Vagina (tissue), 2 donors: ENCODE measurements around the gene ABCA7. TPM values are rescaled to one million over a fixed set of nuclear protein-coding genes. Genes with fewer than 3 reads are reported as not detected.

Source experiments
- DNase-seq, 2 donors: peaks; one replicate each; pipeline ENCODE4 v3.0.0-alpha.2; 2017; ENCODE audit errors: extremely low spot score in 2 of 2
- H3K27ac ChIP-seq: fragments of 200-600 bp; sonication (generic); one replicate; pipeline ENCODE4 v1.5.1; 2019
- H3K27me3 ChIP-seq: fragments of 200-600 bp; sonication (generic); one replicate; pipeline ENCODE4 v1.5.1; 2019
- H3K36me3 ChIP-seq, 2 donors: fragments of 200-600 bp; sonication (generic); one replicate each; pipeline ENCODE4 v1.5.1; 2017 to 2019
- H3K4me1 ChIP-seq: fragments of 200-600 bp; sonication (generic); one replicate; pipeline ENCODE4 v1.5.1; 2019
- H3K4me3 ChIP-seq, 2 donors: fragments of 200-600 bp; sonication (generic); 1 replicate in 1 of 2; 2 replicates in 1 of 2; pipeline ENCODE4 v1.5.1; 2016 to 2019
- H3K9me3 ChIP-seq: fragments of 200-600 bp; sonication (generic); one replicate; pipeline ENCODE4 v1.5.1; 2019
- POLR2A ChIP-seq, 2 donors: fragments of 450-650 bp; IDR thresholded peaks; one replicate each; pipeline ENCODE4 v1.6.1; 2017; ENCODE audit warnings: antibody characterized with exemption in 2 of 2, mild to moderate bottlenecking in 2 of 2, moderate library complexity in 2 of 2
- POLR2AphosphoS5 ChIP-seq, 2 donors: sonication (generic); formaldehyde crosslinking; IDR thresholded peaks; one replicate each; pipeline ENCODE4 v1.9.0; 2017; ENCODE audit warnings: antibody characterized with exemption in 2 of 2, mild to moderate bottlenecking in 2 of 2, low read depth in 1 of 2; ENCODE audit not compliant: insufficient read depth in 1 of 2
- intact Hi-C: fragments of 100-400 bp; cut with DNase I; formaldehyde crosslinking; loops from one replicate; pipeline ENCODE4 v1.15.1; 2023
- total RNA-seq: library from RNA; depleted of rRNA; stranded (reverse); fragments of >200 nt; gene quantifications from one replicate; pipeline ENCODE4 v1.2.3, GENCODE V29; 2016
- TF ChIP-seq, protein P1 (sequence below), 3 experiments: fragments of 450-650 bp in 2 of 3; fragments of 200-600 bp in 1 of 3; sonication (generic) in 1 of 3; IDR thresholded peaks; one replicate each; pipeline ENCODE4 v1.5.1; 2017 to 2019; ENCODE audit warnings: antibody characterized with exemption in 3 of 3, mild to moderate bottlenecking in 2 of 3, moderate library complexity in 2 of 3

Gene ABCA7
- total RNA-seq, 1 donor from 2014 or later: 29.5 TPM

DNA sequence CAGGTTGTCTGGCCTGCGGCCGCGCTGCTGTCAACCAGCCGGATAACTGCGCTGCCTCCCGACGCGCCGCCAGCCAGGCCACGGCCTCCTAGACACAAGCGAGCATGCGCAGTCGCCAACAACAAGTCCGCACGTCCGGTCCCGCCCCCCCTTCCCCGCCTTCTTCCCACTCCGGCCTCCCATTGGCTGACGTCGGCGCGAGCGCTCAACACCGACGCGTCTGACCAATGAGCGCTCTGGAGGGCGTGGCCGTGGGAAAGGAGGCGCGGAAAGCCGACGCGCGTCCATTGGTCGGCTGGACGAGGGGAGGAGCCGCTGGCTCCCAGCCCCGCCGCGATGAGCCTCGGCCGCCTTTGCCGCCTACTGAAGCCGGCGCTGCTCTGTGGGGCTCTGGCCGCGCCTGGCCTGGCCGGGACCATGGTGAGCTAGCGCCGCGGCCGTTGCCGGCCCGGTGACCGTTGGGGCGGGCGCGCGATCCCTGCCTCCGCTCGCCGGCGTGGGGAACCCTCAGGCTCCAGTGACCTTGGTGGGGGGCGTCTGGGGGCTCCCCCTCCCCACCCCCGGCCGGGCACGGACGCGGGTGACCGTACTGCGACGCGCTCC, 63.9 kb downstream of the ABCA7 start, which contains the start of gene GPX4:
TSS of gene GPX4 (plus strand) at position 287 of the 603 bp plus-strand sequence. CDS start at position 337, 50 bp downstream.
- peak; percentile 99 for DNase-seq
- Histone ChIP-seq H3K9me3 (no peaks in the 10 kb centered on the region), H3K27ac (peak within 1 kb of the TSS; percentile 99), H3K4me1 (peaks cover 66% of the 10 kb centered on the region), H3K36me3 (peaks cover 0 to 19% of the 10 kb centered on the region in 2 donors), H3K27me3 (no peaks in the 10 kb centered on the region), H3K4me3 (peak within 1 kb of the TSS; percentile 86 to 92)
- intact Hi-C loops: loop anchor here (5.0 kb wide), 1 partner anchor 77 kb away; the partner anchor contains the start of gene CNN2
- peak; percentile 96 to 98 for TF ChIP-seq POLR2AphosphoS5 (IDR thresholded peaks at IDR 0.05; ENCODE audit: insufficient read depth in 1 of 2, low read depth in 1 of 2)
- TF ChIP-seq, protein P1, sequence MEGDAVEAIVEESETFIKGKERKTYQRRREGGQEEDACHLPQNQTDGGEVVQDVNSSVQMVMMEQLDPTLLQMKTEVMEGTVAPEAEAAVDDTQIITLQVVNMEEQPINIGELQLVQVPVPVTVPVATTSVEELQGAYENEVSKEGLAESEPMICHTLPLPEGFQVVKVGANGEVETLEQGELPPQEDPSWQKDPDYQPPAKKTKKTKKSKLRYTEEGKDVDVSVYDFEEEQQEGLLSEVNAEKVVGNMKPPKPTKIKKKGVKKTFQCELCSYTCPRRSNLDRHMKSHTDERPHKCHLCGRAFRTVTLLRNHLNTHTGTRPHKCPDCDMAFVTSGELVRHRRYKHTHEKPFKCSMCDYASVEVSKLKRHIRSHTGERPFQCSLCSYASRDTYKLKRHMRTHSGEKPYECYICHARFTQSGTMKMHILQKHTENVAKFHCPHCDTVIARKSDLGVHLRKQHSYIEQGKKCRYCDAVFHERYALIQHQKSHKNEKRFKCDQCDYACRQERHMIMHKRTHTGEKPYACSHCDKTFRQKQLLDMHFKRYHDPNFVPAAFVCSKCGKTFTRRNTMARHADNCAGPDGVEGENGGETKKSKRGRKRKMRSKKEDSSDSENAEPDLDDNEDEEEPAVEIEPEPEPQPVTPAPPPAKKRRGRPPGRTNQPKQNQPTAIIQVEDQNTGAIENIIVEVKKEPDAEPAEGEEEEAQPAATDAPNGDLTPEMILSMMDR (IDR thresholded peaks at IDR 0.05): no peak
- peak; percentile 14 to 89 for TF ChIP-seq POLR2A (IDR thresholded peaks at IDR 0.05)

DNA sequence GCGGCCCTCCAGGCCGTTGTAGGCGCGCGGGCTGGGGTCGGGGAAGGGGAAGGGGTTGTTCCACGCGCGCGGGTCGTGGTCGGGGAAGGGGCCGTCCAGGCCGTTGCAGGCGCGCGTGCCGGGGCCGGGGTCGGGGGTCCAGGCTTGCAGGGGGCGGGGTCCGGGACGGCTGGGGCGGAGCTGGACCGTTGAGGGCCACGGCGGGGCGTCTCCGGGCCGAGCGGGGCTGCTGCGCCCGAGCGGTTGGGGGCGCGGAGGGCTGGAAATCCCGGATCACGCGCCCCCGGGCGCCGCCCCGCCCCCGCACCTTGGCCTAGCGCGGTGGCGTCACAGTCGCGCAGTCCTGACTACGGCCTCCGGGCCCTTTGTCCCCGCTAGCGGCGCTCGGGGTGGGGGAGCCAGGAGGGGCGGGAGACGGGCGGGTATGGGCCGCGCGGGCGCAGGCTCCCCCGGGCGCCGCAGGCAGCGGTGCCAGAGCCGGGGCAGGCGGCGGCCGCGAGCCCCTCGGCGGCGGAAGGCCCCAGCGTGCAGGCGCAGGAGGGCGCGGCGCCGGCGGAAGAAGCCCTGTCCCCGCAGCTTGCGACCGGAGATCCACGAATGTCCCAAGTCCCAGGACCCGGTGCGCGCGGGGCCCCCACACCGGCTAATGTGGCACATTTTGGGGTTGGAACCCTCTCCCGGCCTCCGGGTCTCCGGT, 64.6 kb downstream of the ABCA7 start:
- Histone ChIP-seq H3K4me3 (peak overlapping the region; percentile 86 to 92), H3K27ac (peak overlapping the region; percentile 99), H3K36me3 (peaks cover 0 to 25% of the 10 kb centered on the region in 2 donors), H3K9me3 (no peaks in the 10 kb centered on the region), H3K4me1 (peaks cover 60% of the 10 kb centered on the region), H3K27me3 (no peaks in the 10 kb centered on the region)
- DNase-seq: no peak
- TF ChIP-seq POLR2A (IDR thresholded peaks at IDR 0.05): peak in 1 of 2 donors; percentile 10
- TF ChIP-seq POLR2AphosphoS5 (IDR thresholded peaks at IDR 0.05; ENCODE audit: insufficient read depth in 1 of 2, low read depth in 1 of 2): no peak
- intact Hi-C loops: loop anchor here (5.0 kb wide), 1 partner anchor 77 kb away; the partner anchor contains the start of gene CNN2

DNA sequence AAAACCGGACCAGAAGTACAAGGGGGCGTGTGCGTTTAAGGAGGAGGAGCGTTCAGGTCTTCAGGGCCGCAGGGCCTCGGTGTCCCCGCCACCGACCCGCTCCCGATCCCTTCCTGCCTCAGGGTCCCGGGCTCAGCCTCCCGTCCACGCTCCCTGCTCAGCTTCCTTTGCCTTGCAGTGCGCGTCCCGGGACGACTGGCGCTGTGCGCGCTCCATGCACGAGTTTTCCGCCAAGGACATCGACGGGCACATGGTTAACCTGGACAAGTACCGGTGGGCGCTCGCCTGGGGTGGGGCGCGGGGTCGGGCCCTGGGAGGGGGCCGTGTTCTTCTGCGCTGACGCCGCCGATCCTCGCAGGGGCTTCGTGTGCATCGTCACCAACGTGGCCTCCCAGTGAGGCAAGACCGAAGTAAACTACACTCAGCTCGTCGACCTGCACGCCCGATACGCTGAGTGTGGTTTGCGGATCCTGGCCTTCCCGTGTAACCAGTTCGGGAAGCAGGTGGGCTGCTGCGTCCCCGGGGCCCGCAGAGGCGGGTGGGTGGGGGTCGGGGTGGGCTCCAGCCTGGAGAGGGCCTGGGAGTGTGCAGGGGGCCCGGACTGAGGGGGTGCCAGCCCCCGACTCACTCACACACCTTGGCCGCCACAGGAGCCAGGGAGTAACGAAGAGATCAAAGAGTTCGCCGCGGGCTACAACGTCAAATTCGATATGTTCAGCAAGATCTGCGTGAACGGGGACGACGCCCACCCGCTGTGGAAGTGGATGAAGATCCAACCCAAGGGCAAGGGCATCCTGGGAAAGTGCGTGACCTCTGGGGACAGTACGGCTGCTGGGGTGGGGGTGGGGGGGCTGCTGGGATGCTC, 65.3 kb downstream of the ABCA7 start:
- DNase-seq: no peak
- H3K27me3 ChIP-seq: no peaks in the 10 kb centered on the region
- H3K27ac ChIP-seq: peak overlapping the region; percentile 99
- TF ChIP-seq POLR2A (IDR thresholded peaks at IDR 0.05): no peak
- peak in 1 of 2 donors; percentile 59 for TF ChIP-seq POLR2AphosphoS5 (IDR thresholded peaks at IDR 0.05; ENCODE audit: insufficient read depth in 1 of 2, low read depth in 1 of 2)
- intact Hi-C loops: no loop called here
- H3K36me3 ChIP-seq: peaks cover 0 to 33% of the 10 kb centered on the region in 2 donors
- H3K9me3 ChIP-seq: no peaks in the 10 kb centered on the region
- H3K4me1 ChIP-seq: peaks cover 58% of the 10 kb centered on the region
- peak overlapping the region; percentile 86 to 92 for H3K4me3 ChIP-seq

DNA sequence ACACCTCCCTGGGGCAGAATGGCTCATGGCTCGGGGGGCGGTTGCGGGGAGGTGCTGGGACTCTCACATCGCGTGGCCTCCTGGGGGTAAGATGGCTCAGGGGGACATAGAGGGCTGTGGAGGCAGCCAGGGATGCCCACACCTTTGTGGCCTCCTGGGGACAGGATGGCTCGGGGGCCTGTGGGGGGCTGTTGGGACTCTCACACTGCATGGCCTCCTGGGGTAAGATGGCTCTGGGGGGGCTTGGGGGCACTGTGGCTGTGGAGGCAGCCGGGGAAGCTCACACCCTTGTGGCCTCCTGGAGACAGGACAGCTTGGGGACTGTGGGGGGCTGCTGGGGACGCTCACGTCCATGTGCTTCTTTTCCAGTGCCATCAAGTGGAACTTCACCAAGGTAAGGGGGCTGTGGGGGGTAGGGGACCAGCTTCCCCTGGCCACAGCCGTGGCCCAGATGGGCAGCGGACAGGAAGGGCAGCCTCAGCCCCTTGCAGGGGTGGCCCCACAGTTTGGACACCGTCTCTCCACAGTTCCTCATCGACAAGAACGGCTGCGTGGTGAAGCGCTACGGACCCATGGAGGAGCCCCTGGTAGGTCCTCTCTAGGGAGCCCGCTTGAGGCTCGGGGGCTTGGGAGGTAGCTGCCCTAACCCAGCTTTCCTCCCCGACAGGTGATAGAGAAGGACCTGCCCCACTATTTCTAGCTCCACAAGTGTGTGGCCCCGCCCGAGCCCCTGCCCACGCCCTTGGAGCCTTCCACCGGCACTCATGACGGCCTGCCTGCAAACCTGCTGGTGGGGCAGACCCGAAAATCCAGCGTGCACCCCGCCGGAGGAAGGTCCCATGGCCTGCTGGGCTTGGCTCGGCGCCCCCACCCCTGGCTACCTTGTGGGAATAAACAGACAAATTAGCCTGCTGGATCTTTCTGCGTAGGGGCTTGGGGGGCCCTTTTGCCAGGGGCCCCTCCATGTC, 66.2 kb downstream of the ABCA7 start:
- H3K4me1 ChIP-seq: peaks cover 51% of the 10 kb centered on the region
- H3K4me3 ChIP-seq: peak overlapping the region in 1 of 2 donors; percentile 92
- H3K36me3 ChIP-seq: peaks cover 0 to 41% of the 10 kb centered on the region in 2 donors

More for the DNA sequence above, 66.2 kb downstream of the ABCA7 start:
- Histone ChIP-seq H3K27ac (peak overlapping the region; percentile 99), H3K27me3 (no peaks in the 10 kb centered on the region), H3K9me3 (no peaks in the 10 kb centered on the region)
- intact Hi-C loops: no loop called here
- no peak for DNase-seq
- TF ChIP-seq, protein P1 (IDR thresholded peaks at IDR 0.05): no peak
- TF ChIP-seq POLR2A (IDR thresholded peaks at IDR 0.05) (no peak), POLR2AphosphoS5 (IDR thresholded peaks at IDR 0.05; ENCODE audit: insufficient read depth in 1 of 2, low read depth in 1 of 2) (no peak)
